Trophoblast cell (in vitro differentiated cells and primary cell): Measurements from ENCODE around the gene ADK.

Experiments
- DNase-seq, 2 donors: peaks; one replicate each; pipeline ENCODE4 v3.0.0-alpha.2; 2016
- H2AFZ ChIP-seq: 2 replicates; pipeline ENCODE4 v1.6.1; 2013; ENCODE audit warnings: low read length, moderate library complexity, mild to moderate bottlenecking; ENCODE audit not compliant: insufficient read depth, poor library complexity
- H2AK5ac ChIP-seq: 2 replicates; pipeline ENCODE4 v1.6.1; 2013; ENCODE audit warnings: mild to moderate bottlenecking, low read length
- H2BK120ac ChIP-seq: 2 replicates; pipeline ENCODE4 v1.6.1; 2013; ENCODE audit warnings: low read length, mild to moderate bottlenecking, moderate library complexity; ENCODE audit not compliant: insufficient read depth, poor library complexity
- H2BK12ac ChIP-seq: 2 replicates; pipeline ENCODE4 v1.6.1; 2013; ENCODE audit warnings: mild to moderate bottlenecking, low read length, moderate library complexity
- H2BK5ac ChIP-seq: 2 replicates; pipeline ENCODE4 v1.6.1; 2013; ENCODE audit warnings: low read length, low read depth, moderate library complexity, mild to moderate bottlenecking; ENCODE audit not compliant: poor library complexity
- H3K14ac ChIP-seq: 2 replicates; pipeline ENCODE4 v1.6.1; 2013; ENCODE audit warnings: mild to moderate bottlenecking, low read length
- H3K18ac ChIP-seq: 2 replicates; pipeline ENCODE4 v1.6.1; 2013; ENCODE audit warnings: mild to moderate bottlenecking, low read length
- H3K23ac ChIP-seq: 2 replicates; pipeline ENCODE4 v1.6.1; 2013; ENCODE audit warnings: low read length
- H3K27ac ChIP-seq: 2 replicates; pipeline ENCODE4 v1.5.1; 2013; ENCODE audit warnings: low read depth, mild to moderate bottlenecking, inconsistent platforms, low read length, moderate library complexity
- H3K27me3 ChIP-seq: 2 replicates; pipeline ENCODE4 v1.6.1; 2013; ENCODE audit warnings: inconsistent platforms, mild to moderate bottlenecking, low read length, moderate library complexity; ENCODE audit not compliant: insufficient read depth
- H3K36me3 ChIP-seq, 2 experiments: 1 replicate in 1 of 2; 2 replicates in 1 of 2; pipeline ENCODE4 v1.6.1; 2013; ENCODE audit warnings: low read length in 2 of 2, mild to moderate bottlenecking in 2 of 2, moderate library complexity in 1 of 2; ENCODE audit not compliant: insufficient read depth in 2 of 2, control insufficient read depth in 1 of 2
- H3K4ac ChIP-seq: 2 replicates; pipeline ENCODE4 v1.6.1; 2013; ENCODE audit warnings: low read depth, mild to moderate bottlenecking, low read length, moderate library complexity
- H3K4me1 ChIP-seq, 2 experiments: 1 replicate in 1 of 2; 2 replicates in 1 of 2; pipeline ENCODE4 v1.6.1; 2013; ENCODE audit warnings: low read length in 2 of 2, mild to moderate bottlenecking in 2 of 2, moderate library complexity in 1 of 2; ENCODE audit not compliant: insufficient read depth in 2 of 2, control insufficient read depth in 1 of 2
- H3K4me2 ChIP-seq: 2 replicates; pipeline ENCODE4 v1.6.1; 2013; ENCODE audit warnings: inconsistent platforms, mild to moderate bottlenecking, low read length, moderate library complexity
- H3K4me3 ChIP-seq: 2 replicates; pipeline ENCODE4 v1.5.1; 2013; ENCODE audit warnings: mild to moderate bottlenecking, low read depth, low read length, inconsistent platforms
- H3K79me1 ChIP-seq: one replicate; pipeline ENCODE4 v1.6.1; 2013; ENCODE audit warnings: low read length
- H3K79me2 ChIP-seq: 2 replicates; pipeline ENCODE4 v1.6.1; 2013; ENCODE audit warnings: low read length, mild to moderate bottlenecking; ENCODE audit not compliant: control insufficient read depth, insufficient read depth, poor library complexity
- H3K9ac ChIP-seq: 2 replicates; pipeline ENCODE4 v1.6.1; 2013; ENCODE audit warnings: mild to moderate bottlenecking, low read length
- H3K9me3 ChIP-seq: 2 replicates; pipeline ENCODE4 v1.6.1; 2013; ENCODE audit warnings: low read depth, mild to moderate bottlenecking, control low read depth, inconsistent platforms, low read length; ENCODE audit not compliant: insufficient read depth
- H4K12ac ChIP-seq: 2 replicates; pipeline ENCODE4 v1.6.1; 2013; ENCODE audit warnings: low read depth, mild to moderate bottlenecking, low read length, moderate library complexity
- H4K8ac ChIP-seq: 2 replicates; pipeline ENCODE4 v1.6.1; 2013; ENCODE audit warnings: low read depth, mild to moderate bottlenecking, low read length, moderate library complexity
- H4K91ac ChIP-seq: one replicate; pipeline ENCODE4 v1.6.1; 2013; ENCODE audit warnings: low read depth, mild to moderate bottlenecking, low read length, moderate library complexity
- WGBS: extraction: QIAGEN DNeasy Blood & Tissue Kit; methylation state at CpG from one replicate; pipeline ENCODE4 v1.1.7; 2013; ENCODE audit warnings: missing lambda C conversion rate; ENCODE audit not compliant: insufficient read length, insufficient coverage; ENCODE audit errors: extremely low coverage; 5-methylcytosine and 5-hydroxymethylcytosine counted together

The ADK gene

DNA sequence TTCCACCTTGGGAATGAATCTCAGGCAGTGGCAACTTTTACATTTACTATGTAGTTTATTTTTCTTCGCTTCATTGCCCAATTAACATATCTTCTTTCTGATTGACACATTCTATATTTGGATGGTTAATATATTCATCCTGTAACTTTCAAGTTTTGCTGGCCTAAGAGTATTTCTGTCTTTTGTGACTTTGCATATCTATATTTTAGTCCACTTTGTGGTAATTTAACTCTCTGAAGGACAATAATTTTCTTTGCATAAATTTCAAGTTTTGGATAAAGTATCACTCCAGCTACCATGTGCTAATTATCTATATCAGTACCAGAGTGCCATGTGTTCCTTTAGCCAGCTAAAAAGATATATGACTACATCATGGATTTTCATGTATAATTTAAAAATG lies 523.9 kb downstream of the ADK start:
- no peaks in the 10 kb centered on the region for H3K79me2 ChIP-seq
- no peaks in the 10 kb centered on the region for H3K9me3 ChIP-seq
- no peaks in the 10 kb centered on the region for H3K4me1 ChIP-seq
- H2BK12ac ChIP-seq, result no peak overlapping the region
- no peak overlapping the region for H2AFZ ChIP-seq
- H2BK5ac ChIP-seq, result no peak overlapping the region
- DNase-seq, result no peak
- no peak overlapping the region for H3K18ac ChIP-seq
- H2AK5ac ChIP-seq, result no peak overlapping the region
- H4K91ac ChIP-seq, result no peak overlapping the region
- no peak overlapping the region for H2BK120ac ChIP-seq
- no peak overlapping the region for H3K27ac ChIP-seq
- no peak overlapping the region for H3K9ac ChIP-seq
- no peaks in the 10 kb centered on the region for H3K36me3 ChIP-seq
- no peak overlapping the region for H3K4ac ChIP-seq
- no peak overlapping the region for H3K23ac ChIP-seq
- WGBS, result no CpG with 5 or more reads among the region's 1 CpG
- no peak overlapping the region for H4K8ac ChIP-seq
- no peaks in the 10 kb centered on the region for H3K27me3 ChIP-seq
- no peak overlapping the region for H3K4me3 ChIP-seq
- H3K4me2 ChIP-seq, result no peak overlapping the region
- no peak overlapping the region for H4K12ac ChIP-seq
- H3K14ac ChIP-seq, result no peak overlapping the region
- no peaks in the 10 kb centered on the region for H3K79me1 ChIP-seq

DNA sequence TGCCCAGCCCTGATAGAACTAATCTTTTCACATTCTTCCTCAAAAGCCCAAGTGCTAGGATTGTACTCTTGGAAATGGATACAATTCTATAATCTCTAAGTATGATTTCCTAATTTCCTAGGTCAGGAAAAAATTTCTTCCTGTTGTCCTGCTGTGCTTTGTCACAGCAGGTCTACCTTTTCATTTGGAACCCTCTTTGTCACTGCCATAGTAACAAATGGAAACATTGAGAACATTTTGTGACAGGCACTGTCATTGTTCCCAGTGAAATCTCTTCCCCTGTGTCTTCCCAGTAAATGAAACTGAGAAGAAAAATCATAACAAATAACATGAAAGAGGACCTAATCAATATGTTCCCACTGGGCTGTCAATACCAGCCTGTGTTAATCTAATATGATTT lies 524.5 kb downstream of the ADK start:
- no peak overlapping the region for H3K27ac ChIP-seq
- H3K79me1 ChIP-seq, result no peaks in the 10 kb centered on the region
- H3K9me3 ChIP-seq, result no peaks in the 10 kb centered on the region
- no peak overlapping the region for H3K4ac ChIP-seq
- no peak overlapping the region for H4K12ac ChIP-seq
- no peak overlapping the region for H2BK5ac ChIP-seq
- H2BK12ac ChIP-seq, result no peak overlapping the region
- no peaks in the 10 kb centered on the region for H3K36me3 ChIP-seq
- no peak overlapping the region for H2AFZ ChIP-seq
- H3K18ac ChIP-seq, result no peak overlapping the region
- no peaks in the 10 kb centered on the region for H3K27me3 ChIP-seq
- H3K9ac ChIP-seq, result no peak overlapping the region
- H2BK120ac ChIP-seq, result no peak overlapping the region
- H4K8ac ChIP-seq, result no peak overlapping the region
- no peaks in the 10 kb centered on the region for H3K79me2 ChIP-seq
- no peak overlapping the region for H3K14ac ChIP-seq
- no peak overlapping the region for H4K91ac ChIP-seq
- H3K4me3 ChIP-seq, result no peak overlapping the region
- no peak for DNase-seq
- no peak overlapping the region for H3K23ac ChIP-seq
- H2AK5ac ChIP-seq, result no peak overlapping the region
- H3K4me1 ChIP-seq, result no peaks in the 10 kb centered on the region
- H3K4me2 ChIP-seq, result no peak overlapping the region

DNA sequence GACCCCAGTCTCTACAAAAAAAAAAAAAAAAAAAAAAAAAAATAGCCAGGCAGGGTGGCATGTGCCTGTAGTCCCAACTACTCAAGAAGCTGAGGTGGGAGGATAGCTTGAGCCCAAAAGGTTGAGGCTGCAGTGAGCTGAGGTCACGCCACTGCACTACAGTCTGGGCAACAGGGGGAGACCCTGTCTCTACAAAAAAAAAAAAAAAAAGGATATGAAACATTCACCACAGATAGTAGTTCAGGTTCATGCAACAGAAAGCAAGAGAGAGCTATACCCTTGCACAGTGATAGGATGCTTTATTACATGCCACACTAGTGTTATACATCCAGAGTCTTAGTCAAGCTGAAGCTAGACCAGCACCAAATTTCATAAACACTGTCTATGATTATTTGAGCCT lies 526.9 kb downstream of the ADK start:
- no peak overlapping the region for H2BK120ac ChIP-seq
- H3K4me2 ChIP-seq, result no peak overlapping the region
- H3K4ac ChIP-seq, result no peak overlapping the region
- H3K4me3 ChIP-seq, result no peak overlapping the region
- no peaks in the 10 kb centered on the region for H3K79me1 ChIP-seq
- no peaks in the 10 kb centered on the region for H3K4me1 ChIP-seq
- no peak overlapping the region for H3K27ac ChIP-seq
- no peak overlapping the region for H3K9ac ChIP-seq
- H3K79me2 ChIP-seq, result no peaks in the 10 kb centered on the region
- H3K14ac ChIP-seq, result no peak overlapping the region
- H3K27me3 ChIP-seq, result no peaks in the 10 kb centered on the region
- no peaks in the 10 kb centered on the region for H3K9me3 ChIP-seq
- H2BK5ac ChIP-seq, result no peak overlapping the region
- no peak overlapping the region for H4K12ac ChIP-seq
- H3K36me3 ChIP-seq, result no peaks in the 10 kb centered on the region
- no peak overlapping the region for H2AK5ac ChIP-seq
- no CpG with 5 or more reads among the region's 1 CpG for WGBS
- no peak overlapping the region for H3K23ac ChIP-seq
- no peak overlapping the region for H2AFZ ChIP-seq
- DNase-seq, result no peak
- no peak overlapping the region for H3K18ac ChIP-seq
- H2BK12ac ChIP-seq, result no peak overlapping the region
- no peak overlapping the region for H4K8ac ChIP-seq
- no peak overlapping the region for H4K91ac ChIP-seq

DNA sequence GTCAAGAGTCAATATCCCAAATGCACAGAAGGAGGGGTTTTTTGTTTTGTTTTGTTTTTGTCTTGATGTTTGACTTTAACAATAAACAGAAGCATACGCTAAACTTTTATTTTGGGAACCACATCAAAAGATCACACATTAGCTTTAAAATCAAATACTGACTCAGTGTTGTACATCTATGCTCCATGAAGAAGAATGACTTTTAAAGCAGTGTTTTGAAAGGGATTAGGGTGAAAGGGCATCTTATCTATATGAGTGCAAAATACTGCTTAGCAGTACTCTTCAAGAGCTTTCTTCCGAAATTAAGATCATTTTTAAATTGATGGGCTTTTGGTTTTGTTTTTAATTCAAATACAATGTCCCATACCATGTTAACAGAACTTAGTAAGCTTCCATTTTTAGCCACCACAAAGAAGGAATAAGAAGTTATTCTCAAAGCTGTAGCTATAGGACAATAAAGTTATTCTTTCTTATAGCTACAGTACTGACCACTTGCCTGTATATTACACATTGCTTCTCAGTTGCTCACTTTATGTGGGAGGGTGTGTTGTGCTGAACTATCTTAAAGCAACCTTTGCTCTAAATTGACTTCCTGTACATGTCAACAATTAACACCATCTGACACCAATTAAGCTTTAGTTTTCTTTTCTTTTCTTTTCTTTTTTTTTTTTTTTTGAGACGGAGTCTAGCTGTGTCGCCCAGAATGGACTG lies 531.1 kb downstream of the ADK start:
- Histone ChIP-seq H3K18ac (no peak overlapping the region), H2AFZ (no peak overlapping the region), H3K9me3 (no peaks in the 10 kb centered on the region), H4K91ac (no peak overlapping the region), H3K14ac (no peak overlapping the region), H2BK12ac (no peak overlapping the region), H3K79me1 (no peaks in the 10 kb centered on the region), H3K4ac (no peak overlapping the region), H3K4me3 (no peak overlapping the region), H3K27ac (no peak overlapping the region), H3K36me3 (no peaks in the 10 kb centered on the region), H3K4me1 (no peaks in the 10 kb centered on the region), H4K8ac (no peak overlapping the region), H2BK5ac (no peak overlapping the region), H3K9ac (no peak overlapping the region), H2BK120ac (no peak overlapping the region), H3K23ac (no peak overlapping the region), H3K79me2 (no peaks in the 10 kb centered on the region), H2AK5ac (no peak overlapping the region), H3K27me3 (no peaks in the 10 kb centered on the region), H3K4me2 (no peak overlapping the region), H4K12ac (no peak overlapping the region)
- DNase-seq, result no peak
- no CpG with 5 or more reads among the region's 4 CpGs for WGBS
